HEK293 (cell line): ENCODE results near the gene EFCAB12.

Experiments used
- CTCF ChIA-PET: fragments of 350-600 bp; formaldehyde crosslinking; extraction: SDS; loops from one replicate; lab custom pipeline; 2021; ENCODE audit warnings: antibody characterized with exemption; lab: Yijun Ruan, JAX
- POLR2A ChIA-PET: fragments of 300-600 bp; formaldehyde crosslinking; extraction: SDS; loops from one replicate; lab custom pipeline; 2020; ENCODE audit warnings: antibody characterized with exemption, inconsistent platforms; lab: Yijun Ruan, JAX
- H3K27ac ChIP-seq: fragments of 200-500 bp; sonication (Bioruptor generic); 2 replicates; pipeline ENCODE4 v1.5.1; 2014; ENCODE audit warnings: low read depth, low read length, control low read depth, inconsistent platforms; ENCODE audit errors: extremely low read depth
- H3K36me3 ChIP-seq, 2 experiments: fragments of 200-500 bp in 1 of 2; sonication (Bioruptor generic) in 1 of 2; 1 replicate in 1 of 2; 2 replicates in 1 of 2; pipeline ENCODE4 v1.5.1; 2014 to 2017; ENCODE audit warnings: inconsistent platforms in 2 of 2, low read length in 2 of 2; ENCODE audit not compliant: control insufficient read depth in 2 of 2, insufficient read depth in 1 of 2
- H3K4me1 ChIP-seq: fragments of 200-500 bp; sonication (Bioruptor generic); 2 replicates; pipeline ENCODE4 v1.5.1; 2014; ENCODE audit warnings: mild to moderate bottlenecking, low read length, inconsistent platforms; ENCODE audit not compliant: control insufficient read depth, insufficient read depth
- H3K4me3 ChIP-seq: 2 replicates; pipeline ENCODE4 v1.5.1; 2011; ENCODE audit warnings: low read depth, mild to moderate bottlenecking, control low read depth, low read length, moderate library complexity
- H3K9me3 ChIP-seq: fragments of 200-500 bp; sonication (Bioruptor generic); 2 replicates; pipeline ENCODE4 v1.5.1; 2014; ENCODE audit warnings: low read depth, low read length, inconsistent platforms; ENCODE audit not compliant: control insufficient read depth, insufficient read depth
- BCL11A ChIP-seq: fragments of 450-650 bp; formaldehyde crosslinking; IDR thresholded peaks from 2 replicates; pipeline ENCODE4 v1.5.1; 2016; ENCODE audit warnings: low read depth, missing biosample characterization, missing genetic modification characterization
- KLF16 ChIP-seq: fragments of 450-650 bp; formaldehyde crosslinking; IDR thresholded peaks from 2 replicates; pipeline ENCODE4 v1.5.1; 2017; ENCODE audit warnings: missing biosample characterization, missing genetic modification characterization
- REPIN1 ChIP-seq: fragments of 450-650 bp; formaldehyde crosslinking; IDR thresholded peaks from 2 replicates; pipeline ENCODE4 v1.5.1; 2017; ENCODE audit warnings: missing biosample characterization, missing genetic modification characterization, low read depth
- SCRT2 ChIP-seq: fragments of 450-650 bp; formaldehyde crosslinking; IDR thresholded peaks from 2 replicates; pipeline ENCODE4 v1.5.1; 2016; ENCODE audit warnings: missing biosample characterization, missing genetic modification characterization
- SP3 ChIP-seq: fragments of 450-650 bp; formaldehyde crosslinking; IDR thresholded peaks from 2 replicates; pipeline ENCODE4 v1.5.1; 2016; ENCODE audit warnings: missing biosample characterization, missing genetic modification characterization
- SP7 ChIP-seq: fragments of 450-650 bp; formaldehyde crosslinking; IDR thresholded peaks from 2 replicates; pipeline ENCODE4 v1.5.1; 2016; ENCODE audit warnings: missing biosample characterization, missing genetic modification characterization
- WT1 ChIP-seq: fragments of 450-650 bp; formaldehyde crosslinking; IDR thresholded peaks from 2 replicates; pipeline ENCODE4 v1.5.1; 2016; ENCODE audit warnings: missing biosample characterization, missing genetic modification characterization
- ZBTB17 ChIP-seq: fragments of 450-650 bp; formaldehyde crosslinking; IDR thresholded peaks from 2 replicates; pipeline ENCODE4 v1.5.1; 2016; ENCODE audit warnings: missing biosample characterization, missing genetic modification characterization
- ZFP37 ChIP-seq: fragments of 450-650 bp; formaldehyde crosslinking; IDR thresholded peaks from 2 replicates; pipeline ENCODE4 v1.5.1; 2016; ENCODE audit warnings: missing biosample characterization, missing genetic modification characterization
- ZFP69B ChIP-seq: fragments of 450-650 bp; formaldehyde crosslinking; IDR thresholded peaks from 2 replicates; pipeline ENCODE4 v1.5.1; 2016; ENCODE audit warnings: missing biosample characterization, missing genetic modification characterization
- ZNF132 ChIP-seq: fragments of 450-650 bp; formaldehyde crosslinking; IDR thresholded peaks from 2 replicates; pipeline ENCODE4 v1.5.1; 2017; ENCODE audit warnings: missing biosample characterization, missing genetic modification characterization, borderline replicate concordance
- ZNF140 ChIP-seq: fragments of 450-650 bp; formaldehyde crosslinking; IDR thresholded peaks from 2 replicates; pipeline ENCODE4 v1.5.1; 2016; ENCODE audit warnings: missing biosample characterization, missing genetic modification characterization
- ZNF266 ChIP-seq: fragments of 450-650 bp; formaldehyde crosslinking; IDR thresholded peaks from 2 replicates; pipeline ENCODE4 v1.5.1; 2016; ENCODE audit warnings: missing biosample characterization, missing genetic modification characterization, low read depth
- ZNF335 ChIP-seq: fragments of 450-650 bp; formaldehyde crosslinking; conservative IDR thresholded peaks from 2 replicates; pipeline ENCODE4 v1.5.1; 2016; ENCODE audit warnings: missing biosample characterization, missing genetic modification characterization
- ZNF549 ChIP-seq: fragments of 450-650 bp; IDR thresholded peaks from 2 replicates; pipeline ENCODE4 v1.5.1; 2018; ENCODE audit warnings: missing biosample characterization, missing genetic modification characterization, mild to moderate bottlenecking, inconsistent platforms, moderate library complexity
- ZNF624 ChIP-seq: fragments of 450-650 bp; formaldehyde crosslinking; IDR thresholded peaks from 2 replicates; pipeline ENCODE4 v1.5.1; 2017; ENCODE audit warnings: missing biosample characterization, missing genetic modification characterization
- ZNF677 ChIP-seq: fragments of 450-650 bp; IDR thresholded peaks from 2 replicates; pipeline ENCODE4 v1.5.0; 2018; ENCODE audit warnings: missing biosample characterization, mild to moderate bottlenecking, missing genetic modification characterization, moderate library complexity
- ZNF776 ChIP-seq: fragments of 450-650 bp; formaldehyde crosslinking; IDR thresholded peaks from 2 replicates; pipeline ENCODE4 v1.5.0; 2017; ENCODE audit warnings: missing biosample characterization, missing genetic modification characterization, borderline replicate concordance
- ZSCAN16 ChIP-seq: fragments of 450-650 bp; formaldehyde crosslinking; IDR thresholded peaks from 2 replicates; pipeline ENCODE4 v1.5.1; 2016; ENCODE audit warnings: missing biosample characterization, missing genetic modification characterization
- ZSCAN23 ChIP-seq: fragments of 450-650 bp; formaldehyde crosslinking; IDR thresholded peaks from 2 replicates; pipeline ENCODE4 v1.5.1; 2016; ENCODE audit warnings: missing biosample characterization, missing genetic modification characterization
- TF ChIP-seq, protein P1 (sequence below): fragments of 450-650 bp; formaldehyde crosslinking; IDR thresholded peaks from 2 replicates; pipeline ENCODE4 v1.5.1; 2017; ENCODE audit warnings: missing biosample characterization, missing genetic modification characterization
- TF ChIP-seq, protein P2 (sequence below): fragments of 450-650 bp; formaldehyde crosslinking; IDR thresholded peaks from 2 replicates; pipeline ENCODE4 v1.5.1; 2016; ENCODE audit warnings: missing biosample characterization, missing genetic modification characterization
- TF ChIP-seq, protein P3 (sequence below): fragments of 450-650 bp; formaldehyde crosslinking; IDR thresholded peaks from 2 replicates; pipeline ENCODE4 v1.5.1; 2016; ENCODE audit warnings: missing biosample characterization, missing genetic modification characterization
- TF ChIP-seq, protein P4 (sequence below): fragments of 450-650 bp; formaldehyde crosslinking; IDR thresholded peaks from 2 replicates; pipeline ENCODE4 v1.5.1; 2017; ENCODE audit warnings: missing biosample characterization, mild to moderate bottlenecking, missing genetic modification characterization, moderate library complexity

The EFCAB12 gene

DNA sequence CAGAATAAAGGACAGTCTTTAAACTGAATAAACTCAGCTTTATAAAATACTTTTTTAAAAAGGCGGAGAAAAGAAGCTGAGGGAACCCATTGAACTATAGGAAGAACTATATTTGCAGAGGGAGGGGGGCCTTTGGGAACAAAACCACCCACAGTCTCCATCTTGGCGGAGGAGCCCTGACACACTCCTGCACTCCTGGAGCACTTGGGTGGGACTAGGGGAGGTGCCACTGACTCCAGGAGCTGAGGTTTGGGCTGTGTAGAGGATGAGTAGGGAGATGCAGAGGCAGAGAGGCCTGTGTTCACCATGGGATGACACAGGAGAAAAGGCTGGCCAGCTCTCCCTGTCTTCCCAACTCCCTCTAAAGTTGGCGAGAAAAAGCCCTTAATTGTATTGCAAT is 47.4 kb upstream of the EFCAB12 start:
- no peak overlapping the region for H3K27ac ChIP-seq
- POLR2A ChIA-PET, result no interaction called here
- H3K4me3 ChIP-seq, result no peak overlapping the region
- CTCF ChIA-PET, result no interaction called here
- peaks cover 0 to 45% of the 10 kb centered on the region in 2 experiments; a peak in 1 of 3 replicates for H3K36me3 ChIP-seq
- TF ChIP-seq ZNF335 (tag by site-specific recombination), result no peak
- no peak for TF ChIP-seq ZNF549
- no peak for TF ChIP-seq WT1 (tag by site-specific recombination)
- no peak for TF ChIP-seq ZNF132 (tag by site-specific recombination)
- no peak for TF ChIP-seq ZFP69B (tag by site-specific recombination)
- TF ChIP-seq BCL11A (tag by site-specific recombination), result no peak
- TF ChIP-seq ZNF624 (tag by site-specific recombination), result no peak
- TF ChIP-seq ZNF266 (tag by site-specific recombination), result no peak
- TF ChIP-seq, protein P1, sequence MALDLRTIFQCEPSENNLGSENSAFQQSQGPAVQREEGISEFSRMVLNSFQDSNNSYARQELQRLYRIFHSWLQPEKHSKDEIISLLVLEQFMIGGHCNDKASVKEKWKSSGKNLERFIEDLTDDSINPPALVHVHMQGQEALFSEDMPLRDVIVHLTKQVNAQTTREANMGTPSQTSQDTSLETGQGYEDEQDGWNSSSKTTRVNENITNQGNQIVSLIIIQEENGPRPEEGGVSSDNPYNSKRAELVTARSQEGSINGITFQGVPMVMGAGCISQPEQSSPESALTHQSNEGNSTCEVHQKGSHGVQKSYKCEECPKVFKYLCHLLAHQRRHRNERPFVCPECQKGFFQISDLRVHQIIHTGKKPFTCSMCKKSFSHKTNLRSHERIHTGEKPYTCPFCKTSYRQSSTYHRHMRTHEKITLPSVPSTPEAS (tag by site-specific recombination), result no peak
- TF ChIP-seq REPIN1 (tag by site-specific recombination), result no peak
- TF ChIP-seq, all 188 proteins: peak for 0
- no peaks in the 10 kb centered on the region for H3K4me1 ChIP-seq
- no peaks in the 10 kb centered on the region for H3K9me3 ChIP-seq

DNA sequence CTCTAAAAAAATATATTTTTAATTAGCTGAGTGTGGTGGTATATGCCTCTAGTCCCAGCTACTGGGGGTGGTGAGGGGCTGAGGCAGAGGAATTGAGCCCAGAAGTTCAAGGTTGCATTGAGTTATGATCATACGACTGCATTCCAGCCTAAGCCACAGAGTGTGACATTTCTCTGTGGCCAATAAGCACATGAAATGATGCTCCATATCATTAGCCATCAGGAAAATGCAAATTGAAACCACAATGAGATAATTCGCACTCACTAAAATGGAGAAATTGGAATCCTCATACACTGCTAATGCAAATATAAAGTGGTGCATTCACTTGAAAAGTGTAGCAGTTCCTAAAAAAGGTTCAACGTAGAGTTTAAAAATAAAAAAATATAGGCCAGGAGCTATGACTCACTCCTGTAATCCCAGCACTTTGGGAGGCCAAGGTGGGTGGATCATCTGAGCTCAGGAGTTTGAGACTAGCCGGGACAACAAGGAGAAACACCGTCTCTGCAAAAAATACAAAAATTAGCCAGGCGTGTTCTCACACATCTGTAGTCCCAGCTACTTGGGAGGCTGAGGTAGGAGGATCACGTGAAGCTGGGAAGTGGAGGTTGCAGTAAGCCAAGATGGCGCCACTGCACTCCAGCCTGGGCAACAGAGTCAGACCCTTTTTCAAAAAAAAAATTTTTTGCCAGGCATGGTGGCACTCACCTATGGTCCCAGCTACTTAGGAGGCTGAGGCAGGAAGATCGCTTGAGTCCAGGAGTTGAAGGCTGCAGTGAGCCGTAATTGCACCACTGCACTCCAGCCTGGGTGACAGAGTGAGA is 46.8 kb upstream of the EFCAB12 start:
- Histone ChIP-seq H3K4me1 (no peaks in the 10 kb centered on the region), H3K9me3 (no peaks in the 10 kb centered on the region), H3K27ac (no peak overlapping the region), H3K4me3 (no peak overlapping the region), H3K36me3 (peaks cover 0 to 40% of the 10 kb centered on the region in 2 experiments; a peak in 1 of 3 replicates)
- TF ChIP-seq, protein P2, sequence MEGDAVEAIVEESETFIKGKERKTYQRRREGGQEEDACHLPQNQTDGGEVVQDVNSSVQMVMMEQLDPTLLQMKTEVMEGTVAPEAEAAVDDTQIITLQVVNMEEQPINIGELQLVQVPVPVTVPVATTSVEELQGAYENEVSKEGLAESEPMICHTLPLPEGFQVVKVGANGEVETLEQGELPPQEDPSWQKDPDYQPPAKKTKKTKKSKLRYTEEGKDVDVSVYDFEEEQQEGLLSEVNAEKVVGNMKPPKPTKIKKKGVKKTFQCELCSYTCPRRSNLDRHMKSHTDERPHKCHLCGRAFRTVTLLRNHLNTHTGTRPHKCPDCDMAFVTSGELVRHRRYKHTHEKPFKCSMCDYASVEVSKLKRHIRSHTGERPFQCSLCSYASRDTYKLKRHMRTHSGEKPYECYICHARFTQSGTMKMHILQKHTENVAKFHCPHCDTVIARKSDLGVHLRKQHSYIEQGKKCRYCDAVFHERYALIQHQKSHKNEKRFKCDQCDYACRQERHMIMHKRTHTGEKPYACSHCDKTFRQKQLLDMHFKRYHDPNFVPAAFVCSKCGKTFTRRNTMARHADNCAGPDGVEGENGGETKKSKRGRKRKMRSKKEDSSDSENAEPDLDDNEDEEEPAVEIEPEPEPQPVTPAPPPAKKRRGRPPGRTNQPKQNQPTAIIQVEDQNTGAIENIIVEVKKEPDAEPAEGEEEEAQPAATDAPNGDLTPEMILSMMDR (tag by site-specific recombination), result no peak
- ChIA-PET POLR2A (no interaction called here), CTCF (interaction anchor here (0.5 kb wide), 1 partner anchor 315 kb away, joined by 4 read pairs; no protein-coding TSS in a partner anchor)

DNA sequence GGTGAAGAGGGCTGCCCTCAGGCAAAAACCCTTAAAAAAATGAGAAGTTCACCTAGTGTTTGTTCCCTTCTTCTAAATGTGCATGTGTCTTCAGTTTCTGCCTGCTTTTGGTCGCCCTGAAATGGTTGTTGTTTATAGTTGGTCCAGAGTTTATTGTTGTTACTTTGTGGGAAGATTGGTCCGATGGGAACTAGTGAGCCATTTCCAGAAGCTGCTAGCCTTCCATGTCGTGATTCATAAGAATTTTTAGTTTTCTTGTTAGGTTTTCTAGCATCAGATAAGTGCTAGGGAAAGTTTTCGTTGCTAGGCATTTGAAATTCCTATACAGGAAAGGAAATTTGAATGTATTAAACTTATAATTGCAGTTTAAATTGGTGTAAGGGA is 45.3 kb upstream of the EFCAB12 start:
- POLR2A ChIA-PET, result no interaction called here
- CTCF ChIA-PET, result interaction anchor here (1.1 kb wide), 1 partner anchor 9 kb away, joined by 4 read pairs; no protein-coding TSS in a partner anchor
- TF ChIP-seq ZSCAN23 (tag by site-specific recombination), result no peak
- no peak for TF ChIP-seq SP7
- no peak for TF ChIP-seq ZNF140 (tag by site-specific recombination)
- no peak for TF ChIP-seq KLF16 (tag by site-specific recombination)
- TF ChIP-seq, protein P3, sequence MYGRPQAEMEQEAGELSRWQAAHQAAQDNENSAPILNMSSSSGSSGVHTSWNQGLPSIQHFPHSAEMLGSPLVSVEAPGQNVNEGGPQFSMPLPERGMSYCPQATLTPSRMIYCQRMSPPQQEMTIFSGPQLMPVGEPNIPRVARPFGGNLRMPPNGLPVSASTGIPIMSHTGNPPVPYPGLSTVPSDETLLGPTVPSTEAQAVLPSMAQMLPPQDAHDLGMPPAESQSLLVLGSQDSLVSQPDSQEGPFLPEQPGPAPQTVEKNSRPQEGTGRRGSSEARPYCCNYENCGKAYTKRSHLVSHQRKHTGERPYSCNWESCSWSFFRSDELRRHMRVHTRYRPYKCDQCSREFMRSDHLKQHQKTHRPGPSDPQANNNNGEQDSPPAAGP (tag by site-specific recombination), result no peak
- no peak for TF ChIP-seq ZFP37 (tag by site-specific recombination)
- TF ChIP-seq, protein P4, sequence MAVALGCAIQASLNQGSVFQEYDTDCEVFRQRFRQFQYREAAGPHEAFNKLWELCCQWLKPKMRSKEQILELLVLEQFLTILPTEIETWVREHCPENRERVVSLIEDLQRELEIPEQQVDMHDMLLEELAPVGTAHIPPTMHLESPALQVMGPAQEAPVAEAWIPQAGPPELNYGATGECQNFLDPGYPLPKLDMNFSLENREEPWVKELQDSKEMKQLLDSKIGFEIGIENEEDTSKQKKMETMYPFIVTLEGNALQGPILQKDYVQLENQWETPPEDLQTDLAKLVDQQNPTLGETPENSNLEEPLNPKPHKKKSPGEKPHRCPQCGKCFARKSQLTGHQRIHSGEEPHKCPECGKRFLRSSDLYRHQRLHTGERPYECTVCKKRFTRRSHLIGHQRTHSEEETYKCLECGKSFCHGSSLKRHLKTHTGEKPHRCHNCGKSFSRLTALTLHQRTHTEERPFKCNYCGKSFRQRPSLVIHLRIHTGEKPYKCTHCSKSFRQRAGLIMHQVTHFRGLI (tag by site-specific recombination), result no peak
- no peak for TF ChIP-seq ZSCAN16 (tag by site-specific recombination)
- TF ChIP-seq SCRT2 (tag by site-specific recombination), result no peak
- no peak for TF ChIP-seq ZNF776 (tag by site-specific recombination)
- TF ChIP-seq ZBTB17 (tag by site-specific recombination), result no peak
- TF ChIP-seq SP3 (tag by site-specific recombination), result no peak
- TF ChIP-seq ZNF677 (tag by site-specific recombination), result no peak
- Histone ChIP-seq H3K27ac (no peak overlapping the region), H3K4me1 (no peaks in the 10 kb centered on the region), H3K9me3 (no peaks in the 10 kb centered on the region), H3K4me3 (no peak overlapping the region), H3K36me3 (peaks cover 0 to 37% of the 10 kb centered on the region in 2 experiments; a peak in 1 of 3 replicates)
